Ascending aorta (tissue), 2 donors: Measurements from ENCODE around the gene DGAT2L6. TPM values are rescaled to one million over a fixed set of nuclear protein-coding genes. Genes with fewer than 3 reads are reported as not detected.

ENCODE experiments used
- DNase-seq, 2 donors: peaks; one replicate each; pipeline ENCODE4 v3.0.0-alpha.2; 2019; ENCODE audit warnings: low spot score in 2 of 2
- H3K27ac ChIP-seq, 2 donors: fragments of 200-600 bp; sonication (generic); one replicate each; pipeline ENCODE4 v1.5.1; 2016 to 2017; ENCODE audit warnings: mild to moderate bottlenecking in 1 of 2
- H3K27me3 ChIP-seq: fragments of 200-600 bp; sonication (generic); one replicate; pipeline ENCODE4 v1.5.1; 2017
- H3K36me3 ChIP-seq, 2 donors: fragments of 200-600 bp; sonication (generic); one replicate each; pipeline ENCODE4 v1.5.1; 2016
- H3K4me1 ChIP-seq, 2 donors: fragments of 200-600 bp; sonication (generic); one replicate each; pipeline ENCODE4 v1.5.1; 2016 to 2017; ENCODE audit warnings: mild to moderate bottlenecking in 1 of 2
- H3K4me3 ChIP-seq, 2 donors: fragments of 200-600 bp; sonication (generic); one replicate each; pipeline ENCODE4 v1.5.1; 2016 to 2017; ENCODE audit warnings: mild to moderate bottlenecking in 1 of 2
- H3K9me3 ChIP-seq, 2 donors: fragments of 200-600 bp; sonication (generic); one replicate each; pipeline ENCODE4 v1.5.1; 2016
- CTCF ChIP-seq, 3 experiments: fragments of 200-600 bp in 2 of 3; fragments of 450-650 bp in 1 of 3; sonication (generic) in 2 of 3; IDR thresholded peaks; one replicate each; pipeline ENCODE4 v1.5.1; 2016 to 2019; ENCODE audit warnings: antibody characterized with exemption in 3 of 3, mild to moderate bottlenecking in 1 of 3, moderate library complexity in 1 of 3
- intact Hi-C: fragments of 100-400 bp; cut with DNase I; formaldehyde crosslinking; loops from one replicate; pipeline ENCODE4 v1.15.1; 2023
- total RNA-seq: library from RNA; depleted of rRNA; stranded (reverse); fragments of >200 nt; gene quantifications from one replicate; pipeline ENCODE4 v1.1.0, GENCODE V29; 2016

Gene DGAT2L6
- total RNA-seq, 1 donor from 2014 or later, result not detected

- Histone ChIP-seq H3K4me1 (no peaks in the 10 kb centered on the region), H3K27me3 (no peaks in the 10 kb centered on the region), H3K9me3 (no peaks in the 10 kb centered on the region), H3K36me3 (no peaks in the 10 kb centered on the region), H3K27ac (no peak overlapping the region), H3K4me3 (no peak overlapping the region)
- no peak for TF ChIP-seq CTCF (IDR thresholded peaks at IDR 0.05)
- intact Hi-C loops, result no loop called here
- DNase-seq, result no peak
Measured at GRCh38 chrX:70172964-70173363, 4.3 kb upstream of the DGAT2L6 start.

GRCh38 chrX:70174754-70175153 is 2.5 kb upstream of the DGAT2L6 start:
- no peaks in the 10 kb centered on the region for H3K9me3 ChIP-seq
- no peak for TF ChIP-seq CTCF (IDR thresholded peaks at IDR 0.05)
- no peaks in the 10 kb centered on the region for H3K27me3 ChIP-seq
- no peaks in the 10 kb centered on the region for H3K36me3 ChIP-seq
- no peak for DNase-seq
- no peaks in the 10 kb centered on the region for H3K4me1 ChIP-seq
- no peak overlapping the region for H3K4me3 ChIP-seq
- H3K27ac ChIP-seq, result no peak overlapping the region
- intact Hi-C loops, result no loop called here

GRCh38 chrX:70175338-70175737 is 1.9 kb upstream of the DGAT2L6 start:
- intact Hi-C loops, result no loop called here
- DNase-seq, result no peak
- Histone ChIP-seq H3K27me3 (no peaks in the 10 kb centered on the region), H3K9me3 (no peaks in the 10 kb centered on the region), H3K36me3 (no peaks in the 10 kb centered on the region), H3K27ac (no peak overlapping the region), H3K4me3 (no peak overlapping the region), H3K4me1 (no peaks in the 10 kb centered on the region)
- TF ChIP-seq CTCF (IDR thresholded peaks at IDR 0.05), result no peak

- H3K9me3 ChIP-seq, result no peaks in the 10 kb centered on the region
- intact Hi-C loops, result no loop called here
- TF ChIP-seq CTCF (IDR thresholded peaks at IDR 0.05), result no peak
Measured at GRCh38 chrX:70183091-70183490, 5.8 kb downstream of the DGAT2L6 start.

GRCh38 chrX:70190225-70190624 is 12.9 kb downstream of the DGAT2L6 start:
- intact Hi-C loops, result loop anchor here (10.0 kb wide), 1 partner anchor 245 kb away; no protein-coding TSS in a partner anchor
- TF ChIP-seq CTCF (IDR thresholded peaks at IDR 0.05), result no peak

More at GRCh38 chrX:70183091-70183490, 5.8 kb downstream of the DGAT2L6 start:
- Histone ChIP-seq H3K4me3 (no peak overlapping the region), H3K4me1 (no peaks in the 10 kb centered on the region), H3K27me3 (no peaks in the 10 kb centered on the region), H3K27ac (no peak overlapping the region), H3K36me3 (no peaks in the 10 kb centered on the region)
- DNase-seq, result no peak

More at GRCh38 chrX:70190225-70190624, 12.9 kb downstream of the DGAT2L6 start:
- Histone ChIP-seq H3K27me3 (no peaks in the 10 kb centered on the region), H3K36me3 (no peaks in the 10 kb centered on the region), H3K27ac (no peak overlapping the region), H3K9me3 (peaks cover 0 to 5% of the 10 kb centered on the region in 2 donors), H3K4me1 (no peaks in the 10 kb centered on the region), H3K4me3 (no peak overlapping the region)
- DNase-seq, result no peak
